HepG2 (cell line): ENCODE results near the gene BCDIN3D. TPM values are rescaled to one million over a fixed set of nuclear protein-coding genes. Genes with fewer than 3 reads are reported as not detected.

Source experiments
- CBX1 ChIP-seq: IDR thresholded peaks from one replicate; pipeline ENCODE4 v1.6.1; 2016; ENCODE audit warnings: antibody characterized with exemption, low read depth
- CENPT ChIP-seq: sonication (generic); formaldehyde crosslinking; IDR thresholded peaks from 2 replicates; pipeline ENCODE4 v1.8.0; 2022; ENCODE audit warnings: low read depth, mild to moderate bottlenecking, moderate library complexity, missing genetic modification reagents
- GATAD1 ChIP-seq: IDR thresholded peaks from 2 replicates; pipeline ENCODE4 v1.6.1; 2016; ENCODE audit warnings: missing genetic modification reagents, missing compliant biosample characterization
- IRX3 ChIP-seq: sonication (generic); formaldehyde crosslinking; IDR thresholded peaks from 2 replicates; pipeline ENCODE4 v1.8.1; 2023; ENCODE audit warnings: mild to moderate bottlenecking, low read depth, missing genetic modification reagents, borderline replicate concordance
- KLF6 ChIP-seq: IDR thresholded peaks from 2 replicates; pipeline ENCODE4 v1.8.0; 2016; ENCODE audit warnings: missing biosample characterization, missing genetic modification reagents
- NFATC3 ChIP-seq: sonication (generic); formaldehyde crosslinking; IDR thresholded peaks from 2 replicates; pipeline ENCODE4 v1.5.1; 2020; ENCODE audit warnings: mild to moderate bottlenecking, missing genetic modification reagents
- NFE2L2 ChIP-seq: fragments of 150-350 bp; IDR thresholded peaks from 2 replicates; pipeline ENCODE4 v1.6.1; 2014; ENCODE audit warnings: low read length
- RBM22 ChIP-seq: fragments of 200-400 bp; formaldehyde crosslinking; optimal IDR thresholded peaks from 2 replicates; pipeline ENCODE3; 2017; ENCODE audit warnings: mild to moderate bottlenecking, low read length, moderate library complexity
- SALL1 ChIP-seq: sonication (generic); formaldehyde crosslinking; IDR thresholded peaks from 2 replicates; pipeline ENCODE4 v1.8.0; 2022; ENCODE audit warnings: mild to moderate bottlenecking, missing genetic modification reagents
- SATB2 ChIP-seq: sonication (generic); formaldehyde crosslinking; IDR thresholded peaks from 2 replicates; pipeline ENCODE4 v1.5.0; 2020; ENCODE audit warnings: missing genetic modification reagents
- SP5 ChIP-seq: IDR thresholded peaks from 2 replicates; pipeline ENCODE4 v1.6.1; 2016; ENCODE audit warnings: low read depth, borderline replicate concordance
- STAG1 ChIP-seq: sonication (generic); formaldehyde crosslinking; IDR thresholded peaks from 2 replicates; pipeline ENCODE4 v1.4.0; 2020; ENCODE audit warnings: missing genetic modification reagents
- TBX3 ChIP-seq: fragments of 450-650 bp; IDR thresholded peaks from 2 replicates; pipeline ENCODE4 v1.6.1; 2017; ENCODE audit warnings: antibody characterized with exemption, mild to moderate bottlenecking, inconsistent platforms, borderline replicate concordance
- TGIF2 ChIP-seq: IDR thresholded peaks from 2 replicates; pipeline ENCODE4 v1.6.1; 2016; ENCODE audit warnings: control low read depth, missing compliant biosample characterization
- U2AF2 ChIP-seq: fragments of 200-400 bp; formaldehyde crosslinking; IDR thresholded peaks from 2 replicates; pipeline ENCODE4 v1.6.1; 2017; ENCODE audit warnings: low read depth, mild to moderate bottlenecking, low read length
- YY1 ChIP-seq: IDR thresholded peaks from 2 replicates; pipeline ENCODE4 v1.6.1; 2011; ENCODE audit warnings: low read length, low read depth, moderate library complexity, mild to moderate bottlenecking; ENCODE audit not compliant: insufficient read depth, insufficient replicate concordance
- ZNF143 ChIP-seq: sonication (generic); formaldehyde crosslinking; IDR thresholded peaks from 2 replicates; pipeline ENCODE4 v1.4.0; 2020; ENCODE audit warnings: missing genetic modification reagents
- ZNF317 ChIP-seq: sonication (generic); formaldehyde crosslinking; IDR thresholded peaks from 2 replicates; pipeline ENCODE4 v1.5.0; 2020; ENCODE audit warnings: mild to moderate bottlenecking, missing genetic modification reagents
- ZNF790 ChIP-seq: sonication (generic); formaldehyde crosslinking; IDR thresholded peaks from 2 replicates; pipeline ENCODE4 v1.8.0; 2022; ENCODE audit warnings: missing genetic modification reagents, mild to moderate bottlenecking, borderline replicate concordance
- ZSCAN12 ChIP-seq: sonication (generic); formaldehyde crosslinking; IDR thresholded peaks from 2 replicates; pipeline ENCODE4 v1.9.0; 2021; ENCODE audit warnings: mild to moderate bottlenecking, missing genetic modification reagents
- polyA plus RNA-seq, 8 experiments: library from polyadenylated mRNA; depleted of rRNA in 3 of 8; stranded (reverse) in 7 of 8; unstranded in 1 of 8; fragments of >200 nt; fragmentation: Illumina TruSeq in 4 of 8; extraction: Trizol in 4 of 8; gene quantifications; 2 replicates each; pipeline versions ENCODE4 v1.2.1 to v1.2.3, GENCODE V29; 2011 to 2016; ENCODE audit warnings: low read depth in 4 of 8, missing spikeins in 1 of 8, mixed read lengths in 1 of 8; ENCODE audit not compliant: insufficient read depth in 1 of 8
- total RNA-seq, 5 experiments: library from RNA; depleted of rRNA; stranded (reverse); fragments of >200 nt; fragmentation: Illumina TruSeq; extraction: Trizol; gene quantifications; 2 replicates each; pipeline ENCODE4 v1.2.3, GENCODE V29; 2016; ENCODE audit warnings: low read depth in 1 of 5
- TF ChIP-seq, protein P1 (sequence below): sonication (generic); formaldehyde crosslinking; IDR thresholded peaks from 2 replicates; pipeline ENCODE4 v1.4.0; 2020; ENCODE audit warnings: mild to moderate bottlenecking, low read depth, missing genetic modification reagents
- TF ChIP-seq, protein P2 (sequence below): sonication (generic); formaldehyde crosslinking; IDR thresholded peaks from 2 replicates; pipeline ENCODE4 v1.5.0; 2020; ENCODE audit warnings: mild to moderate bottlenecking, missing genetic modification reagents, moderate library complexity
- TF ChIP-seq, protein P3 (sequence below): sonication (generic); formaldehyde crosslinking; IDR thresholded peaks from 2 replicates; pipeline ENCODE4 v1.4.0; 2020; ENCODE audit warnings: missing genetic modification reagents
- TF ChIP-seq, protein P4 (sequence below): sonication (generic); formaldehyde crosslinking; conservative IDR thresholded peaks from 2 replicates; pipeline ENCODE4 v1.8.0; 2022; ENCODE audit warnings: missing genetic modification reagents

The BCDIN3D gene
- total and polyA plus RNA-seq, 2 of the 13 experiments (the other 11 are each of a cell fraction or from before 2014, with no cell fraction given) = 2.2 to 2.5 TPM

DNA sequence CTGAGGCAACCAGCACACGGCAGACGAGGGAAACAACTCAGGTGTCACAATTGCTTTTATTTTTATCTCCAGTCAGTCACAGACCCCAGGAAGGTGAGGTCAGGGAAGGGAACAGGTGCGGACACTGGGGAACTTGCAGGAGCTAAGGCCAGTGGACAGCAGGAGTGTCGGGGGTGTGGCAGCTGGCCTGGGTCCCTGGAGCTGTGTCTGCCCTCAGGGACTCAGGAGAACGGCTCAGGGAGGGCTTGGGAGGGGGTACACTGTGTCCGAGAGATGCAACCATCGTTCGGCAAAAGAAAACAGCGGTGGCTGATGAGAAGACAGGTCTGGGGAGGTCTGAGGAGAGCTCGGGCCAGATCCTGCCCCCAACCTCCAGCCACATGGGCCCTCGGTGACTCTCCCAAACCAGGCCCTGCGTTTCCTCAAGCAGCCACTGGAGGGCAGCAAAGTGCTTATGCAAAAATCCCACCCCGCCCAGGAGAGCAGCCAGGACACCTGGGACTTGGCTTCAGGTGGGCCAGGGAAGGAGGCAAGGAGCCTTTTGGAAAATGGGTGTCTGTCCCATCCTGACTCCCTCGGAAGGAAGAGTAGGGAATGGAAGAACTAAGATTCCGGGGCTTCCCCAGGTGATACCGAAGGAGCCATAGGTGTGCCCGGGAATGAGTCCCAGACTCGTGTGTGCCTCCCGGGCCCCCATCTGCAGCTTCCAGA, 24.1 kb upstream of the BCDIN3D start (continued):
- TF ChIP-seq, protein P1, sequence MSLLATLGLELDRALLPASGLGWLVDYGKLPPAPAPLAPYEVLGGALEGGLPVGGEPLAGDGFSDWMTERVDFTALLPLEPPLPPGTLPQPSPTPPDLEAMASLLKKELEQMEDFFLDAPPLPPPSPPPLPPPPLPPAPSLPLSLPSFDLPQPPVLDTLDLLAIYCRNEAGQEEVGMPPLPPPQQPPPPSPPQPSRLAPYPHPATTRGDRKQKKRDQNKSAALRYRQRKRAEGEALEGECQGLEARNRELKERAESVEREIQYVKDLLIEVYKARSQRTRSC (CRISPR knock-in tag) = no peak
- TF ChIP-seq NFATC3 (CRISPR knock-in tag) (no peak), ZNF143 (CRISPR knock-in tag) (no peak), KLF6 (no peak), ZSCAN12 (CRISPR knock-in tag) (no peak), CENPT (CRISPR knock-in tag) (no peak), SALL1 (no peak), IRX3 (CRISPR knock-in tag) (no peak), ZNF790 (no peak), CBX1 (no peak), GATAD1 (no peak), SP5 (CRISPR knock-in tag) (0 out of 2 replicates have a peak, but pooled peaks have one; percentile 19), ZNF317 (CRISPR knock-in tag) (no peak), NFE2L2 (no peak), RBM22 (no peak), U2AF2 (no peak), YY1 (peak; percentile 17), SATB2 (CRISPR knock-in tag) (no peak), STAG1 (CRISPR knock-in tag) (peak; percentile 84), TBX3 (no peak), TGIF2 (CRISPR knock-in tag) (no peak)
- TF ChIP-seq, protein P2, sequence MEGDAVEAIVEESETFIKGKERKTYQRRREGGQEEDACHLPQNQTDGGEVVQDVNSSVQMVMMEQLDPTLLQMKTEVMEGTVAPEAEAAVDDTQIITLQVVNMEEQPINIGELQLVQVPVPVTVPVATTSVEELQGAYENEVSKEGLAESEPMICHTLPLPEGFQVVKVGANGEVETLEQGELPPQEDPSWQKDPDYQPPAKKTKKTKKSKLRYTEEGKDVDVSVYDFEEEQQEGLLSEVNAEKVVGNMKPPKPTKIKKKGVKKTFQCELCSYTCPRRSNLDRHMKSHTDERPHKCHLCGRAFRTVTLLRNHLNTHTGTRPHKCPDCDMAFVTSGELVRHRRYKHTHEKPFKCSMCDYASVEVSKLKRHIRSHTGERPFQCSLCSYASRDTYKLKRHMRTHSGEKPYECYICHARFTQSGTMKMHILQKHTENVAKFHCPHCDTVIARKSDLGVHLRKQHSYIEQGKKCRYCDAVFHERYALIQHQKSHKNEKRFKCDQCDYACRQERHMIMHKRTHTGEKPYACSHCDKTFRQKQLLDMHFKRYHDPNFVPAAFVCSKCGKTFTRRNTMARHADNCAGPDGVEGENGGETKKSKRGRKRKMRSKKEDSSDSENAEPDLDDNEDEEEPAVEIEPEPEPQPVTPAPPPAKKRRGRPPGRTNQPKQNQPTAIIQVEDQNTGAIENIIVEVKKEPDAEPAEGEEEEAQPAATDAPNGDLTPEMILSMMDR (CRISPR knock-in tag) = peak; percentile 95
- TF ChIP-seq, protein P3, sequence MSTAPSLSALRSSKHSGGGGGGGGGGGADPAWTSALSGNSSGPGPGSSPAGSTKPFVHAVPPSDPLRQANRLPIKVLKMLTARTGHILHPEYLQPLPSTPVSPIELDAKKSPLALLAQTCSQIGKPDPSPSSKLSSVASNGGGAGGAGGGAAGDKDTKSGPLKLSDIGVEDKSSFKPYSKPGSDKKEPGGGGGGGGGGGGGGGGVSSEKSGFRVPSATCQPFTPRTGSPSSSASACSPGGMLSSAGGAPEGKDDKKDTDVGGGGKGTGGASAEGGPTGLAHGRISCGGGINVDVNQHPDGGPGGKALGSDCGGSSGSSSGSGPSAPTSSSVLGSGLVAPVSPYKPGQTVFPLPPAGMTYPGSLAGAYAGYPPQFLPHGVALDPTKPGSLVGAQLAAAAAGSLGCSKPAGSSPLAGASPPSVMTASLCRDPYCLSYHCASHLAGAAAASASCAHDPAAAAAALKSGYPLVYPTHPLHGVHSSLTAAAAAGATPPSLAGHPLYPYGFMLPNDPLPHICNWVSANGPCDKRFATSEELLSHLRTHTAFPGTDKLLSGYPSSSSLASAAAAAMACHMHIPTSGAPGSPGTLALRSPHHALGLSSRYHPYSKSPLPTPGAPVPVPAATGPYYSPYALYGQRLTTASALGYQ (CRISPR knock-in tag) = no peak
- TF ChIP-seq, protein P4, sequence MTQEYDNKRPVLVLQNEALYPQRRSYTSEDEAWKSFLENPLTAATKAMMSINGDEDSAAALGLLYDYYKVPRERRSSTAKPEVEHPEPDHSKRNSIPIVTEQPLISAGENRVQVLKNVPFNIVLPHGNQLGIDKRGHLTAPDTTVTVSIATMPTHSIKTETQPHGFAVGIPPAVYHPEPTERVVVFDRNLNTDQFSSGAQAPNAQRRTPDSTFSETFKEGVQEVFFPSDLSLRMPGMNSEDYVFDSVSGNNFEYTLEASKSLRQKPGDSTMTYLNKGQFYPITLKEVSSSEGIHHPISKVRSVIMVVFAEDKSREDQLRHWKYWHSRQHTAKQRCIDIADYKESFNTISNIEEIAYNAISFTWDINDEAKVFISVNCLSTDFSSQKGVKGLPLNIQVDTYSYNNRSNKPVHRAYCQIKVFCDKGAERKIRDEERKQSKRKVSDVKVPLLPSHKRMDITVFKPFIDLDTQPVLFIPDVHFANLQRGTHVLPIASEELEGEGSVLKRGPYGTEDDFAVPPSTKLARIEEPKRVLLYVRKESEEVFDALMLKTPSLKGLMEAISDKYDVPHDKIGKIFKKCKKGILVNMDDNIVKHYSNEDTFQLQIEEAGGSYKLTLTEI (CRISPR knock-in tag) = no peak
